Thoracic aorta (tissue), 2 donors: ENCODE results near the gene DYNC1I1. TPM values are rescaled to one million over a fixed set of nuclear protein-coding genes. Genes with fewer than 3 reads are reported as not detected.

Experiments
- ATAC-seq: fragments of 150-250 bp; one replicate; pipeline ENCODE4 v1.8.0; 2017; ENCODE audit warnings: low read depth; ENCODE audit not compliant: insufficient number of reproducible peaks, low FRiP score
- DNase-seq: peaks from one replicate; pipeline ENCODE4 v3.0.0-alpha.2; 2020; ENCODE audit warnings: low spot score
- H3K27ac ChIP-seq, 2 donors: fragments of 200-600 bp; sonication (generic); 1 replicate in 1 of 2; 2 replicates in 1 of 2; pipeline ENCODE4 v1.5.1; 2016; ENCODE audit warnings: mild to moderate bottlenecking in 2 of 2, moderate library complexity in 2 of 2
- H3K27me3 ChIP-seq: fragments of 200-600 bp; sonication (generic); replicated peaks from 2 replicates; pipeline ENCODE4 v1.6.0; 2016; ENCODE audit warnings: mild to moderate bottlenecking; ENCODE audit not compliant: insufficient read depth
- H3K36me3 ChIP-seq: fragments of 200-600 bp; sonication (generic); one replicate; pipeline ENCODE4 v1.5.1; 2016
- H3K4me1 ChIP-seq, 2 donors: fragments of 200-600 bp; sonication (generic); 1 replicate in 1 of 2; 2 replicates in 1 of 2; pipeline versions ENCODE4 v1.5.1 to v1.6.0; 2016; ENCODE audit warnings: low read depth in 2 of 2, mild to moderate bottlenecking in 1 of 2; ENCODE audit not compliant: control insufficient read depth in 1 of 2
- H3K4me3 ChIP-seq: fragments of 200-600 bp; sonication (generic); 2 replicates; pipeline ENCODE4 v1.5.1; 2016; ENCODE audit warnings: mild to moderate bottlenecking
- H3K9me3 ChIP-seq: fragments of 200-600 bp; sonication (generic); 2 replicates; pipeline ENCODE4 v1.5.1; 2016
- total RNA-seq, 2 donors: library from RNA; depleted of rRNA; stranded (reverse); fragments of >200 nt; gene quantifications; one replicate each; pipeline versions ENCODE4 v1.1.0 to v1.2.3, GENCODE V29; 2016
- TF ChIP-seq, protein P1 (sequence below): fragments of 200-600 bp; sonication (generic); IDR thresholded peaks from one replicate; pipeline ENCODE4 v1.5.1; 2019; ENCODE audit warnings: antibody characterized with exemption

The DYNC1I1 gene
- total RNA-seq, 2 donors from 2014 or later = 24.6 to 69.1 TPM

DNA sequence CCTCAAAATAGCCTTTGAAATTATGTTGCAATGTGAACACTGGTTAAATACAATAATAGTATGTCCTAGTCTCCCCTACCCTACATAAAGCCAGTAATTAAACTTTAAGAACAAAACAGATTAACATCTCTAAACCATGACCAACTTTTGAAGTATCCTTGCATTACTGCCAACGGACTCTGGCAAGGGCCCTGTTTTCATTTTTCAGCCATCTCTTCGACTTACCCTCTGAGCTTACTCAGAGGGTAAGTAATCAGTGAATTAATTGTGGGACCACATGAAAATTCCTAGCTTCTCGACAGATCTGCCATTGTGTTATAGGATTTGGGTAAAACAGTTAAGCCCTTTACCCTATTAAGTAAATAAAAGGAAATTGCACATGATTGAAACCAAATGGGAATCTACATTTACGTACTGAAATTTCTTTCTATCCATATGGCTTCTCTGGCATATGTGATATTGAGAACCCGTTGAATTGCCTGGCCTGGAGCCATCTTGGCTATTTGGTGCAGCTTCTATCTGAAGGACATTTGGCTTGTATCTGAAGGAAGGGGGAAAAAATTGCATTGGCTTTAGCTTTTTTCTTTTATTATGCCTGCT, 39.6 kb downstream of the DYNC1I1 start:
- ATAC-seq (no peak), DNase-seq (no peak)
- Histone ChIP-seq H3K9me3 (no peaks in the 10 kb centered on the region), H3K27ac (peak overlapping the region; percentile 2 to 25), H3K4me3 (no peak overlapping the region), H3K36me3 (no peaks in the 10 kb centered on the region), H3K27me3 (no peaks in the 10 kb centered on the region), H3K4me1 (peaks cover 16 to 28% of the 10 kb centered on the region in 2 donors)
- TF ChIP-seq, protein P1, sequence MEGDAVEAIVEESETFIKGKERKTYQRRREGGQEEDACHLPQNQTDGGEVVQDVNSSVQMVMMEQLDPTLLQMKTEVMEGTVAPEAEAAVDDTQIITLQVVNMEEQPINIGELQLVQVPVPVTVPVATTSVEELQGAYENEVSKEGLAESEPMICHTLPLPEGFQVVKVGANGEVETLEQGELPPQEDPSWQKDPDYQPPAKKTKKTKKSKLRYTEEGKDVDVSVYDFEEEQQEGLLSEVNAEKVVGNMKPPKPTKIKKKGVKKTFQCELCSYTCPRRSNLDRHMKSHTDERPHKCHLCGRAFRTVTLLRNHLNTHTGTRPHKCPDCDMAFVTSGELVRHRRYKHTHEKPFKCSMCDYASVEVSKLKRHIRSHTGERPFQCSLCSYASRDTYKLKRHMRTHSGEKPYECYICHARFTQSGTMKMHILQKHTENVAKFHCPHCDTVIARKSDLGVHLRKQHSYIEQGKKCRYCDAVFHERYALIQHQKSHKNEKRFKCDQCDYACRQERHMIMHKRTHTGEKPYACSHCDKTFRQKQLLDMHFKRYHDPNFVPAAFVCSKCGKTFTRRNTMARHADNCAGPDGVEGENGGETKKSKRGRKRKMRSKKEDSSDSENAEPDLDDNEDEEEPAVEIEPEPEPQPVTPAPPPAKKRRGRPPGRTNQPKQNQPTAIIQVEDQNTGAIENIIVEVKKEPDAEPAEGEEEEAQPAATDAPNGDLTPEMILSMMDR = no peak

- Histone ChIP-seq H3K27me3 (no peaks in the 10 kb centered on the region), H3K4me1 (peaks cover 6 to 15% of the 10 kb centered on the region in 2 donors), H3K27ac (no peak overlapping the region), H3K4me3 (no peak overlapping the region), H3K9me3 (no peaks in the 10 kb centered on the region), H3K36me3 (no peaks in the 10 kb centered on the region)
- ATAC-seq (no peak), DNase-seq (no peak)
- TF ChIP-seq, protein P1 = no peak
These were observed 42.4 kb downstream of the DYNC1I1 start for GRCh38 chr7:95814721-95815120.

DNA sequence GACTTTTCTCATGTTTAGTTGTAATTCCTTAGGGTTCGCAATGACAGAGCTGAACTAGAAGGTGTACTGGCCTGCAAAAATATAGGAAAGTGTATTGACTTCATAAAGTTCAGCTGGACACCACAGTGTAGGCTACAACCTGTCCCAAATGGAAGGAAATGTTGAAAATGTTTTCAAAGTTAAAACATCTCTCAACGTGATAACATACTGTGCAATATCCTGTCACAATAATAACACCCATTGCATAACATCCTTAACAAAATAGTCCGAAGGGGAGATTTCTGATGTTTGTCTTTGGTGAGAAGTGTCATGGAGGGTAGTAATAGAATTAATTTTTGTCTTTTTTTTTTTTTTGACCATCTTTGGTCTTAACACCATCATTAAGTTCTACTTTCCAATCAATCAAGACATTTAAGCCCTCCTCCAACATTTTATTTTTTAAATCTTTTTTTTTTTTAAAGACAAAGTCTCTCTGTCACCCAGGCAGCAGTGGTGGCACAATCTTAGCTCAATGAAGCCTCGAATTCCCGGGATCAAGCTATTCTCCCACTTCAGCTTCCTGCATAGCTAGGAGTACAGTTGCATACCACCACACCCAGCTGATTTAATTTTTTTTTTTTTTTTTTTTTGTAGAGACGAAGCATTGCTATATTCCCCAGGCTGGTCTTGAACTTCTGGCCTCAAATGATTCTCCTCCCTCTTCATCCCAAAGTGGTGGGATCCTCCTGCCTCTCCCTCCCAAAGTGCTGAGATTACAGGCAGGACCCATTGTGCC, 45.7 kb downstream of the DYNC1I1 start:
- Histone ChIP-seq H3K27ac (no peak overlapping the region), H3K9me3 (no peaks in the 10 kb centered on the region), H3K4me3 (no peak overlapping the region), H3K36me3 (no peaks in the 10 kb centered on the region), H3K27me3 (no peaks in the 10 kb centered on the region), H3K4me1 (no peaks in the 10 kb centered on the region)
- TF ChIP-seq, protein P1 = no peak
- DNase-seq (no peak), ATAC-seq (no peak)

DNA sequence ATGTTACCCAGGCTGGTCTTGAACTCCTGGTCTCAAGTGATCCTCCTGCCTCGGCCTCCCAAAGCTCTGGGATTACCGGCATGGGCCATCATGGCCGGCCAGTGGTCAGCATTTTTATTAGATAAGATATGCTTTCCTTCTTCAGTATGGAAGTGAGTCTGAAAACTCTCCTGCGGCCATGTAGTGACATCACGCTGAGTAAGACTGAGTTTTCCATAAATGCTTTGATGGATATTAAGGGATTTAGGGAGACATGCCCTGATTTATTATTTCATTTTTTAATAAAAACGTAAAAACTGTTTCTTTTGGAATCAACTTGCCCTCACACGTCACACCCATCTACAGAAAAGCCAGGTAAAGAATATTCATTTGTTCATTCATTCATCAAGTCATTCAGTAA, 48.4 kb downstream of the DYNC1I1 start:
- no peaks in the 10 kb centered on the region for H3K9me3 ChIP-seq
- no peaks in the 10 kb centered on the region for H3K4me1 ChIP-seq
- TF ChIP-seq, protein P1 = no peak
- H3K27ac ChIP-seq = no peak overlapping the region
- DNase-seq (no peak), ATAC-seq (no peak)
- H3K27me3 ChIP-seq = no peaks in the 10 kb centered on the region
- no peak overlapping the region for H3K4me3 ChIP-seq
- no peaks in the 10 kb centered on the region for H3K36me3 ChIP-seq

DNA sequence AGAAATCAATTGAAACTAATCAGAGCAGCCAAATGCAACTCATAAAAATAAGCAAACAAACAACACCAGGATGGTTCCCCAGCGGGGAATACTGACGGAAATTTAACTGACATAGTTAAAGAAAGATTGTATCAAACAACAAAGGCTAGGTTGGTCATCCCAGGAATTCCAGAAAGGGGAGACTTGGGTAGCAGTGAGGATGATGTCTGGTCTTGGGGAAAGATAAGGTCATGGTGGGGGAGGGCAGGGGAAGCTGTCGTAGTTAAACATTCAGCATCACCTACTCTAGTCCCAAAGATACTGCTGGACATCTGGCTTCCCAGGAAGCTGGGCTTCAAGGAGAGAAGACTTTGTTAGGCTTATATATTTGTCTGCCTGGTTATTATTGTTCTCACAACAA, 50.4 kb downstream of the DYNC1I1 start:
- TF ChIP-seq, protein P1 = no peak
- Histone ChIP-seq H3K4me1 (no peaks in the 10 kb centered on the region), H3K9me3 (no peaks in the 10 kb centered on the region), H3K36me3 (no peaks in the 10 kb centered on the region), H3K27ac (no peak overlapping the region), H3K27me3 (no peaks in the 10 kb centered on the region), H3K4me3 (no peak overlapping the region)
- no peak for ATAC-seq
- no peak for DNase-seq
